Astrocyte of the cerebellum (primary cell): ENCODE measurements around the gene TMEM31.

ENCODE experiments used
- DNase-seq: peaks from one replicate; pipeline ENCODE4 v3.0.0-alpha.2; 2011; ENCODE audit warnings: low read depth
- H3K4me3 ChIP-seq: 2 replicates; pipeline ENCODE4 v1.5.1; 2011; ENCODE audit warnings: mild to moderate bottlenecking, low read depth, low read length, moderate library complexity
- in situ Hi-C: cut with HindIII; loops from 2 replicates; pipeline ENCODE4 v1.10.0; 2017; ENCODE audit warnings: low sequenced_read_pairs
- TF ChIP-seq, protein P1 (sequence below): IDR thresholded peaks from 2 replicates; pipeline ENCODE4 v1.5.1; 2012; ENCODE audit warnings: low read length, low read depth, moderate library complexity, mild to moderate bottlenecking; ENCODE audit errors: missing control alignments

TMEM31 gene

DNA sequence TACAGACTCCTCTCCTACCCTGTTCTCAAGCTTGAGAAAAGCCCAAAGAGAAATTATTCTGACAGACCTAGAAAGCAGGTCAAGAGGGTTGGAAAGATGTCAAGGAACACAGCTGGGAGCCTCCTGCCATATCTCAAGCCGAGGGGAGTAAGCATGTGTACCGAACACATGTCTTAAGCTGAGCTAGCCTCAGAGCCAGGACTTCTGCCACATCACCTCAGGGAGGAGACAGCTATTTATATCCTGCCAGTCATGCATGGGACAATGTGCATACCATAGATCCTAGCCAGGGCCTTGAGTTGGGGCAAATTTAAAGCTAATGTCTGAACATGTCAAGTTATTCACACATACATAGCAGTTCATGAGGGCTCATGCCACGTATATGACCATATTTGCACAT is 11.8 kb downstream of the TMEM31 start:
- DNase-seq: no peak
- no peak overlapping the region for H3K4me3 ChIP-seq
- in situ Hi-C loops: no loop called here
- TF ChIP-seq, protein P1, sequence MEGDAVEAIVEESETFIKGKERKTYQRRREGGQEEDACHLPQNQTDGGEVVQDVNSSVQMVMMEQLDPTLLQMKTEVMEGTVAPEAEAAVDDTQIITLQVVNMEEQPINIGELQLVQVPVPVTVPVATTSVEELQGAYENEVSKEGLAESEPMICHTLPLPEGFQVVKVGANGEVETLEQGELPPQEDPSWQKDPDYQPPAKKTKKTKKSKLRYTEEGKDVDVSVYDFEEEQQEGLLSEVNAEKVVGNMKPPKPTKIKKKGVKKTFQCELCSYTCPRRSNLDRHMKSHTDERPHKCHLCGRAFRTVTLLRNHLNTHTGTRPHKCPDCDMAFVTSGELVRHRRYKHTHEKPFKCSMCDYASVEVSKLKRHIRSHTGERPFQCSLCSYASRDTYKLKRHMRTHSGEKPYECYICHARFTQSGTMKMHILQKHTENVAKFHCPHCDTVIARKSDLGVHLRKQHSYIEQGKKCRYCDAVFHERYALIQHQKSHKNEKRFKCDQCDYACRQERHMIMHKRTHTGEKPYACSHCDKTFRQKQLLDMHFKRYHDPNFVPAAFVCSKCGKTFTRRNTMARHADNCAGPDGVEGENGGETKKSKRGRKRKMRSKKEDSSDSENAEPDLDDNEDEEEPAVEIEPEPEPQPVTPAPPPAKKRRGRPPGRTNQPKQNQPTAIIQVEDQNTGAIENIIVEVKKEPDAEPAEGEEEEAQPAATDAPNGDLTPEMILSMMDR: no peak

DNA sequence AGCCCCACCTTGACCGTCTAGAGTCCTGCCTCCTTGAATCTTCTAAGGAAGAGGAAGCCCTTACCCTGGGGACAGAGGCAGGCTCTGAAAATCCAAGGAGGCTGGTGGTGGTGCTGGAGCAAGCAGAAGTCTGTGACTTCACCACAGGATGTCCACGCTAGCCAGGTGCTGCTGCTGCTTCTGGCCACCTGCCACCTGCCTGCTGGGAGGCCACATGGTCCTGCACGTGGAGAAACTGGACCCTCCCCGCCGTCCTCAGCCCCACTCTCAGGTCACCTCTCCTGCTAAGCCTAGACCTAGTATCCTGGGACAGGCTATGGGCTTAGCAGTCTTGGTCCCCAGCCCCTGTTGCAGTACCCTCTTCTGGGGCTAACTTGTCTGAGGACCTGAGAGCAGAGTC is 15.8 kb downstream of the TMEM31 start:
- H3K4me3 ChIP-seq: no peak overlapping the region
- TF ChIP-seq, protein P1: no peak
- DNase-seq: no peak
- in situ Hi-C loops: no loop called here

DNA sequence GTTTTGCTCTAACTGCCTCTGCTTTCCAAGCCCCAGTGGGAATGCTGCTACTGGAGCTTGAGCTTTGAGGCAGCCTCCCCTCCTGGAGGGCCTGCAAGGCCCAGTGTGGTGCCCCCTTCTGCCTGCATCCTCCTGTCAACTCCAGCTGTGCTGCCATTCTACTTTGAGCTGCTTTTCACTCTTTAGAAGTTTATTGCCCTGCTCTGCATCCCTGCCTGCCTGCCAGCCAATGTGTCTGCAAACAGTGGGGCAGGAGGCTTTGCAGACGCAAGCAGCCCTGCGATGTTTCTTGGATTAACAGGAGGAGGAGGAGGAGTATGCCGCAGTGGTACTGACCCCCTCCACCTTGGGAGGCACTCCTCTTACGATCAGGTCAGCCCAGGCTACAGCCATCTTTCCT is 16.4 kb downstream of the TMEM31 start:
- DNase-seq: no peak
- no peak overlapping the region for H3K4me3 ChIP-seq
- in situ Hi-C loops: no loop called here
- TF ChIP-seq, protein P1: no peak

DNA sequence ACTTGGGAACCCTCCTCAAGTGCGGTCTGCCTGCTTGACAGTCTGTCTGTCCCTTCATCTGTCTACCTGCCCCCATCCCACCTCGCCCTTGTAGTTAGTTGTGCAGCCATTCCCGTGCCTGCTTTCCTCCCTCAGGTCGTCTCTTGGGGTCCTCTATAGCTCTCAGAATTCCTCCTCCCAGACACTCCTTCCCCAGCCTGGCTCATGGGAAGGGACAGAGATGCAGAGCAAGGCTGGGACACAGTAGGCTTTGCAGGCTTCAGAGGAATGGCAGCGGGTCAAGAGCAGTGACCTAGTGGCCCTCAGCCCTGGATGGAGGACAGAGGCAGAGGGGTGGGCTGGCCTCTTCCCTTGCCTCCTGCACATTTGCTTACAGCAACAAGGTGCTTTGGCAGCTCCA is 18.3 kb downstream of the TMEM31 start:
- TF ChIP-seq, protein P1: no peak
- in situ Hi-C loops: no loop called here
- no peak overlapping the region for H3K4me3 ChIP-seq
- DNase-seq: no peak

DNA sequence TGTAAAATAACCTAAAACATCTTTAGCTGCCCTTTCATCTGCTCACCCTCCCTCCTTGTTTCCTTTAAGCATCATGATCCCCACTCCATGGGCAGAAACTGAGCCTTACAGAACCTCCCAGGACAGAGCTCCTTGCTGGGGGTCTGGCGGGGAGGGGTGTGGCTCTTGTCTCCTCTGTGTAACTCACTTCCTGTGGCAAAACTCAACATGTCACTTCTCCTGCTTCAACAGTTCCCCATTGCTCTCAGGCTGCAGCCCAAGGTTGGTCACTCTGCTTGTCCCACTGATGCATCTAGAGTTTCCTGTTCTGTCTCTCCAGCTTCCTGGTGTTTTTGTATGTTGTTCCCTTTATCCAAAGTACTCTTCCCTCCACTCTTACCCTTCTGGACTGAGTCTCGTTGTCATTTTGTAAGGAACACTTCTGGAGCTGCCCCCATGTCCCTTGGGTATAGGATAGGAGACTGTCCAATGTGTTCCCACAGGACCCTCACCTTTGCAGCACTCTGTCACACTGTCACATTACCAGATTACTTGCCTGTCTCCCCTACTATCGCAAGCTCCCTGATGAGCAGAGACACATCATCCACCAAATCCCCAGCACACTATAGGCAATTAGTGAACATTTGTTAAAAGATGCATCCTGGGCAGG is 19.6 kb downstream of the TMEM31 start:
- H3K4me3 ChIP-seq: no peak overlapping the region
- in situ Hi-C loops: no loop called here
- DNase-seq: no peak
- TF ChIP-seq, protein P1: no peak

DNA sequence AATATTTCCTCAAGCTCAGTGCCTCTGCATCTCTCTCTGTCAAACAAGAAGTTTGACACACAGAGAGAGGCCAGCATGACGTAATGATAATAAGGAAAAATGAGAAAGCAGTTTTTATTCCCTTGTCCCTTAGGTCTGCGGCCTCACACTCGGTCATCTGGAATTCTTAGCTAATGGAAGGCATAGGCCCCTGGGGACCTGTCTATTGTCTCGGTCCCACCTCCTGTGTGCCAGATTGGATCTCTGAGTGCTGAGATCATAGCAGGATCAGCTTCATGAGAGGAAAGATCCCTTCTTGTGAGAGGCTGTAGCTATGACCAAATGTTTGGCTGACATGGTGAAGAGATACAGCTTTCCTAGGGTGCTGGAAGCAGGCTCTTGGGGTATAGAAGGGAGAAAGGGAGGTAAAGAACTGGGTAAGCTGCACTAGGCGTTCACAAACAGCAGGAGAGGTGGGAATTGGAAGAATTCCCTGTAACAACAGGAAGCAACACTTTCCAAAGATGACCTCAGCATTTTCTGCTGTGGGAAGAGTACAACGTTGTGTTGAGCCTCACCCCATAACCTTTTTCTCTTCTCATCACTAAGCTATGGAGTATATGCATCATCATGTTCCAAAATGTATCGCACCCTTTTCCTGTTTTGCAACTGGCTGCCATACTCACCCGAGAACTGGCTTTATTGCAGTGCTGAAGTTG is 20.2 kb downstream of the TMEM31 start:
- in situ Hi-C loops: no loop called here
- H3K4me3 ChIP-seq: no peak overlapping the region

More for the DNA sequence above, 20.2 kb downstream of the TMEM31 start:
- TF ChIP-seq, protein P1: no peak
- peak; percentile 61 for DNase-seq
